HG03378 (cell line): ENCODE measurements around the gene FAM120B.
"Not testable (repeated sequence)": the region's sequence is repeated elsewhere in the genome, so short reads cannot be mapped to it uniquely, and the experiment has no call there.

ENCODE experiments used
- ATAC-seq: cut with Tn5 transposase; IDR thresholded peaks from one replicate; pipeline ENCODE4 v1.9.1; 2021; ENCODE audit warnings: mild to moderate bottlenecking, moderate library complexity; ENCODE audit not compliant: unreplicated experiment

FAM120B gene

GRCh38 chr6:170306324-170307079, at the start of gene FAM120B:
FAM120B (plus strand) TSS chr6:170306758; CDS start chr6:170317391, 10,633 bp downstream.
- ATAC-seq = peak; percentile 92

GRCh38 chr6:170257376-170257775, 49.2 kb upstream of the FAM120B start:
- no peak for ATAC-seq

GRCh38 chr6:170258407-170258806, 48.2 kb upstream of the FAM120B start:
- no peak for ATAC-seq

GRCh38 chr6:170259278-170259677, 47.3 kb upstream of the FAM120B start:
- no peak for ATAC-seq

GRCh38 chr6:170260686-170261085, 45.9 kb upstream of the FAM120B start:
- no peak for ATAC-seq

- no peak for ATAC-seq
These were observed 44.7 kb upstream of the FAM120B start for GRCh38 chr6:170261643-170262488.

GRCh38 chr6:170262489-170263088, 44.0 kb upstream of the FAM120B start:
- ATAC-seq = no peak

- ATAC-seq = no peak
These were observed 43.1 kb upstream of the FAM120B start for GRCh38 chr6:170263410-170263809.

GRCh38 chr6:170264086-170264485, 42.5 kb upstream of the FAM120B start:
- no peak for ATAC-seq

- ATAC-seq = not testable (repeated sequence)
These were observed 41.9 kb upstream of the FAM120B start for GRCh38 chr6:170264644-170265043.

- no peak for ATAC-seq
These were observed 40.9 kb upstream of the FAM120B start for GRCh38 chr6:170265655-170266054.

- ATAC-seq = no peak
These were observed 40.3 kb upstream of the FAM120B start for GRCh38 chr6:170266061-170266825.

- ATAC-seq = no peak
These were observed 38.9 kb upstream of the FAM120B start for GRCh38 chr6:170267688-170268087.

- ATAC-seq = no peak
These were observed 38.1 kb upstream of the FAM120B start for GRCh38 chr6:170268216-170269129.

GRCh38 chr6:170269151-170269845, 37.3 kb upstream of the FAM120B start:
- no peak for ATAC-seq

- ATAC-seq = no peak
These were observed 36.6 kb upstream of the FAM120B start for GRCh38 chr6:170269846-170270541.

GRCh38 chr6:170270984-170271593, 35.5 kb upstream of the FAM120B start:
- no peak for ATAC-seq

GRCh38 chr6:170271771-170272314, 34.7 kb upstream of the FAM120B start:
- peak; percentile 94 for ATAC-seq
